ENCODE data around the gene ZNF526.

DNA sequence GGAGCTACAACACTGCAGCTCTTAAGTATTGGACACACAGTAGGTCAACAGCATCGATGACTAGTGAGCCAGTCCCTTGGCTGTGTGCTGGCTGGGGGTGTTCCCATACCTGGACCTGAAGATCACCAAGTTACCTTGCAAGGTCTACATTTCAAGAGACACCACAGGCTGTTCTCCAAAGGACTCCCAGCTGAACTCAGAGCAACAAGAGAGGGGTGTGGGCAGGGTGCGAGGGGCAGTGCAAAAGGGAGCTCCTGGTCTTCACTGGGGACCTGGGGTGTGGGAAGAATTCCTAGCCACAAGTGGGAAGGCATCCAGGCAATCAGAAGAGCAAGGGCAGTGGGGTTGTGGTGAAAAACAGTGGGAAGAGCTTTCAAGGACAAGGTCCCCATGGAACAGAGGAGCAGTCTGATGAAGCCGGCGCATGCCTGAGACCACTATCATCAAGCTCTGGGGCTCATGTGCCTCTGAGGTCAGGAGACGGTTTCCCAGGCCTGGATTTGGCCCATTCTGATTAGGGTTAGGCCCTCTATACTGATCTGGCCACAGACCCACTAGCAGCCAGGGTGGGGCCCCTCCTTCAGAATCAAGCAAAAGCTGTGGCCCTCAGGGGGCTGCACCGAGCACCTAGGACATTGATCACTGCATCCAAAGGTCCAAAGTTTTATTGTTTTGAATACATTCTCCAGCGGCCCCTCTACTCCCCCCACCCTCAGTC is 27.0 kb downstream of the ZNF526 start:
- TF ChIP-seq, protein P1, sequence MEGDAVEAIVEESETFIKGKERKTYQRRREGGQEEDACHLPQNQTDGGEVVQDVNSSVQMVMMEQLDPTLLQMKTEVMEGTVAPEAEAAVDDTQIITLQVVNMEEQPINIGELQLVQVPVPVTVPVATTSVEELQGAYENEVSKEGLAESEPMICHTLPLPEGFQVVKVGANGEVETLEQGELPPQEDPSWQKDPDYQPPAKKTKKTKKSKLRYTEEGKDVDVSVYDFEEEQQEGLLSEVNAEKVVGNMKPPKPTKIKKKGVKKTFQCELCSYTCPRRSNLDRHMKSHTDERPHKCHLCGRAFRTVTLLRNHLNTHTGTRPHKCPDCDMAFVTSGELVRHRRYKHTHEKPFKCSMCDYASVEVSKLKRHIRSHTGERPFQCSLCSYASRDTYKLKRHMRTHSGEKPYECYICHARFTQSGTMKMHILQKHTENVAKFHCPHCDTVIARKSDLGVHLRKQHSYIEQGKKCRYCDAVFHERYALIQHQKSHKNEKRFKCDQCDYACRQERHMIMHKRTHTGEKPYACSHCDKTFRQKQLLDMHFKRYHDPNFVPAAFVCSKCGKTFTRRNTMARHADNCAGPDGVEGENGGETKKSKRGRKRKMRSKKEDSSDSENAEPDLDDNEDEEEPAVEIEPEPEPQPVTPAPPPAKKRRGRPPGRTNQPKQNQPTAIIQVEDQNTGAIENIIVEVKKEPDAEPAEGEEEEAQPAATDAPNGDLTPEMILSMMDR (IDR thresholded peaks at IDR 0.05 in 8 of 11, conservative IDR thresholded peaks at IDR 0.05 in 3 of 11): no peak
- TF ChIP-seq POLR2A (IDR thresholded peaks at IDR 0.05): no peak
- peak in 1 of 3 donors; percentile 35 for TF ChIP-seq POLR2AphosphoS5 (IDR thresholded peaks at IDR 0.05)
